Ecto neural progenitor cell (in vitro differentiated cells): ENCODE measurements around the gene MR1.

Experiments used
- DNase-seq: peaks from one replicate; pipeline ENCODE4 v3.0.0-alpha.2; 2018; ENCODE audit warnings: low spot score

The MR1 gene

DNA sequence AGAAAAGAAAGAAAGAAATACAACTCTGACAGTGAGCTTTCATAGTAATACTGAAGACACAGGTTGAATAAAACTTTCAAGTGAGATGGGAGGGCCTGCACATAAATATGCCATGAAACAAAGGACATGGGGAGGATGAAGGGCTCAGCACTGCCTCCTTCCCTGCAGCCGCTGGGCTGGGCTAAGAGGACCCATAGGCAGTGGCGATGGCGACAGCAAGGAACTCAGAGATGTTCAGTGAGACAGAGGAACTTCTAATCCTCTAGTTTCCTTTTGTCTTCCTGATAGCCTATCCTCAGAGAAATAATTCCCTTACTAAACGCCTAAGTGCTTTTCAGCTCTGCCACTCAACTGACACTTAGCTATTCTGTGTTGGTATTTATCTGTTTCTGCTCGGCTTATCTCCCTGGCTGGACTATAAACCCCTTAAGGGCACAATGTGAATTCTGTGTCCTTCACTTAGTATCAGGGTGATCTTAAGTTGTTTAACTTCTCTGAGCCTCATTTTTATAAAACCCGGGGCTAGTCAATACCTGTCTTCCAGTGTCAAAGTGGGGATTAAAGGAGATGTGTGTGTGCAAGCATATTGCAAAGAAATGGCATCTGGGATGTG, 30.3 kb downstream of the MR1 start:
- peak; percentile 61 for DNase-seq

DNA sequence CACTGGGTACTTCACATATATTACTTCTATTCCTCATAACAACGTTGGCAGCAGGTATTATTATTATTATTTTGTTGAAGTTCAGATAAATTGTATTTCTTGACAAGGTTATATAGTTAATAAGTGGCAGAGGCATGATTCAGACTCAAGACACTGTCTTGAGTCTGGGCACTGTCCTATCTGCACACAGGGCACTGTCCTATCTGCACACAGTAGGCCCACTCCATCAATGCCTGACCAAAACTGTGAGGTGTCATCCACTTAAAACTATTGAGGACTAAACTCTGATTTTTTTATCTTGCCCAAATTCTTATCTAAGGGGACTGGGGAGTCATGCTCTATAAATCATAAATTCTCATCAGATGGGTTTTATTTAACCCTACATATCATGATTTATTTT, 30.9 kb downstream of the MR1 start:
- no peak for DNase-seq

DNA sequence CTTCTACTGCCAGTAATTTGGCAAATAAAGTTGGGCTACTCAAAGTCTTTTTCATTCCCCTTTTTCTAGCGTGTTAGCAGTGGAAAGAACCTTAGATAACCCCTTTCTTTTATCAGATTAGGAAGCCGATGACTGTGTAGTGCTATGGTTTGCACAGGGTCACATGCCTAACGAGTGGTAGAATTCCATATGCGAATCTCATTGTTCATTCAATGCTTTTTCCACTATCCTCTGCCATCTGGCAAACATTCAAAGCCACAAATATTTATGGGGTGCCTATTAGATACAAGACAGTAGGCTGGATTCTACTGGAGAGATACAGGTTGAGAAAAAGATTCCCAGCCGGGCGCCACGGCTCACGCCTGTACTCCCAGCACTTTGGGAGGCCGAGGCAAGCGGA, 39.9 kb downstream of the MR1 start:
- DNase-seq: no peak

DNA sequence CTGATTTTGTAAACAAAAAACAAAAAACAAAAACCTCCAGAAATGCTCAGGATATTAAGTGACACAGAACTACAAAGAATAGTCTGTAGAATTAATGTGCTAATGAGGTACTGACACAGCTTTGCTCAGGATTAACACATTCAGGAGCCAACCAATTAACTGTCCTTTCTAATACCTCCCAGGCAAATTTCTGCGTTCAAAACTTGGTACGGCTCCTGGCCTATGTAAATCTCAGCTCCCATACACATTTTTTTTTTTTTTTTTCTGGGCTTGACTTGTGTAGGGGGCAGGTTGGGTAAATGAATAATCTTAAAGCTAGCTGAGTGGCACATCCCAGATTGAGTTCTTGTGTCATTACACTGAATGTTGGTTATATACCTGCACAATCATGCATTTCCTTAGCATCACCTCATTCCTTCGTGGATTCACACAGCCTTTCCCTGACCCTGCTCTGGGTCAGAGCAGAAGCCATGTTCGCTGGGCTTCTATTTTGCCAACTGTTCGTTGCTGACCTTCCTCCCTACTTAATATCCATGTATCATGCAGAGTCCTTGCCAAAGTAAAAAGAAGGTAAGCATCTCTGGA, 42.1 kb downstream of the MR1 start:
- DNase-seq: no peak

DNA sequence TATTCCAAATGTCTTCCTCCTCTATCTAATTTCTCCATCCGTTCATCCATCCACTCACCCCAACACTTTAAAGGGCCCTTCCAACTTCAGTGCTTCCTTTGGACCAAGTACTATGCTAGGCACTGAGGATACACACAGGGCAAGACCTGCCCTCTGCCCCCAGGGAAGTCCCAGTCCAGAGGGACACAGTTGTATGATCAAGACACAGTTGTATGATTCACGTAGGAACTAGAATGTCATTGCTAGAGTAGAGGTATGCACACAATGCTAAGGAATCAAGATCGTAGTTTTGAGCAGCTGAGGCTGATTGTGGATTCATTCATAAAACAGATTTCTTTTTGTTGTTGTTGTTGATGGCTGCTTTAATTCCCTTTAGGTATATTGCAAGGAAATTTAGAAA, 43.1 kb downstream of the MR1 start:
- no peak for DNase-seq

DNA sequence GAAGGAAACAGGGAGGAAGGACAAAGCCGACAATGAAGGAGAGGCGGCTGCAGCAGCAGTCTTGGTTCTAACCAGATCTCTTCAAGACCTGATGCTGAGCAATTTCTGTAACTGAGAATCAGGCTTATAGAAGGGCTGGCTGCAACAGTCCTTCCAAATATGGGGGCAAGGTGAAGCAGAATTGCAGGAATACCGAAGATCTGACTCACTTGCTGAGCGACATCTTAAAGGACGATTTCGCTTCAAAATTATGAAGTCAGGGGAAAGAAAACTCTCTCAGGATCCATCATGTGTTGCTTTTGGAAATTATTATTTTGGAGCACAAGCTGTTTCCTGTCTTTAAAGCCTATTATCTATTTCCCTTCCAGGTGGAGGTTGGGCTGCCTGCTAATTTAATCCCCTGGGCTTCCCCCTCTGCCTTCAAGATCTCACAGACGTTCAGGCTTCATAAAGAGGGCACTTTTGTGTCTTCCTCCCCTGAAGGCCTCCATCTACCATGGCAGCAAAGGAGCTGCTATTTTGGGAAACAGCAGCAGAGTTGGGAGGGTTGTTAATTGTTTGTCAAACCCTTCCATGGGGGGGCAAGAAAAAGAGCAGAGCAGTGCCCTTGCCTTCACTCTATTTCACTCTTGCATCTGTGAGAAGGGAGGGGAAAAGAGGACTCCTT, 43.9 kb downstream of the MR1 start:
- no peak for DNase-seq

DNA sequence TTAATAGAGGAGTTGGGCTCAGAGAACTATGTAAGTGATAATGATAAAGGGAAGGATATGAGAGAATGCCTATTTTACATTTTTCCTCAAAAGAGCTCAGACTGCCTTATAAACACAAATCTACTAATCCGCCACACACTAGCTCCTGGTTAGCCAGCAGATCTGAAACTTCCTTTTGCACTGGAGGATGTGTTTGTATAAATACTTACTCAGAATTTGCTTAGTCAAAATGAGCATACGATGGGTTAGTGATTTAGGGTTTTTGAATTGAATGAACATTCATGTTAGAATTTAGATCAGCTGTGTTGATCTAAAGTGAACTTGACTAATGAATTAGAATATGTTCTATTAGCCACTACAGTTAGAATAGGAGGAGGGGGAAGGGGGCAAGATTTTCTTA, 45.6 kb downstream of the MR1 start:
- no peak for DNase-seq

DNA sequence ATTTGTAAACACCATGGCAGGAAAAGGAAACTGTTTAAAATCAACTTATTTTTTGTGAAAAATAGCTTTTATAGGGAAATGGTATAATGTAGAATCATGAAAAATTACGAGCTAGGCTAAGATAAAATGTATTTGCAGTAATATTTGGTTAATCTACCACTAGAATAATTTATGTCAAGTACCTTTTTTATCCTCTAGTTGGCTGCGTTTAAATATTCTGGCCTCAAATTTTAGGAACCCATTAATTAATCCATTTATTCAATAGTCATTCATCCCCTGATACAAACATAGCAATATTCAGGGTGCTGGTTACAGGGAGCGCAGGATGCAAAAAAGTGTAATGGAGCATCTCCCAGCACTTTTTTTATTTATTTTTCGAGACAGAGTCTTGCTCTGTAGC, 46.1 kb downstream of the MR1 start:
- DNase-seq: no peak

DNA sequence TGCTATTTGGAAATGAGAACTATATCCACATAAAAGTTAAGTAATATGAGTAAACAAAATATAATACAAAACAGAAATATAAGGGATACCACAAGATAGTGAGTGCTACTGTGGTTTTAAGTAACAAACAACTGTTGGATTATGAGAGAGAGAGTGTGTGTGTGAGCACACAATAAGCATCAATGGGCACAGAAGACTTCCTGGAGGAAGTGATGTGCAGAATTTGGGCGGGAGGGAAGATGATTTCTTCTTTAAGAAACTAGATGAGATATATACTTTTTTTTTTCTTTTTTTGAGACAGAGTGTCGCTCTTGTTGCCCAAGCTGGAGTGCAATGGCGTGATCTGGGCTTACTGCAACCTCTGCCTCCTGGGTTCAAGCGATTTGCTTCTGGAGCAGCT, 46.8 kb downstream of the MR1 start:
- no peak for DNase-seq

DNA sequence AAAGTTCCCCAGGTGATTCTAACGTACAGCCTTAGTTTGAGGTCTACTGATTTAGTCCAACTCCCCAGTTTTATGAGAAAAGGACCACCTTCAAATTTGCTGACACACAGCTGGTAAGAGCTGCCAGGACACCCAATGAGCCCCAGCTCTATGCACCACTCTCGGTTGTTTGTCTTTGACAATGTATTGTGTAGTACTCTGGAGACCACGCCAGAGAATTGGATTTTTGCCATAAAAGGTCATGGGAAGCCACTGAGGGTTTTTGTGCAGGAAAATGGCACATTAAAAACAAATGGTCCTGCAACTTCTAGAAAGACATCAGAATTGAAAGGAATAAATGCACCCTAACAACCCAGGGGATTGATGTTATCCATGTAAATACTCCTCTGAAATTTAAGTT, 47.6 kb downstream of the MR1 start:
- no peak for DNase-seq

DNA sequence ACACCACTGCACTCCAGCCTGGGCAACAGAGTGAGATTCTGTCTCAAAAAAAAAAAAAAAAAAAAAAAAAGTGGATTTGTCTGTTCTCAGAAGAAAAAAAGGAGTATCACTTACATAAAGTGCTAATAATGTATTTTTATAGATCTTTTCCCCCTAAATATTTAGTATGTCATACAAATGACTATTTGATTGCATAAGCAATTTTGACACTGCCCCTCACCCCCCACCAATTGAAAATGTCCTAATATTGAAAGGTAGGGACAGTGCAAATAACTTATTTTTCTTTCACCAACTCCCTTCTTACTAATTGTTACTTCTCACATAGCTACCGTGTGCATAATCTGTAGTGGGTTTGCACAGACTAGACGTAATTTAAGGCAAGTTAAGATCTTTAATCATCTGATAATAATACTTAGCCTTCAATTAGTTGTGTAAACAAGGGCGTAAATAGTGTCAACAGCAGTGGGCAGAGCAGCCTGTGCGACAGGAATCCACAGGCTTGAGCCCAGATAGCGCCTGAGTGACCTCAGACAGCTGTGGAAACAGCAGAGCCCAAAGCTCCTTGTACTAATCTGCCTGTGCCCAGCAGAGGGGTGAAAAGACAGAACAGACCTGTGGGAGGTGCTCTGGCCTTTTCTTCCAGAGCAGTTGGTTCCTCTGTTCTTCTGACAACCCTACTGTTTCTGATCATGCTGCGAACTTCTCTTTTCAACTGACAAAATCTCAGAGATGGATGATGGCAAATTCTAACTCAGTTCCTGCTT, 50.2 kb downstream of the MR1 start:
- DNase-seq: peak; percentile 60

DNA sequence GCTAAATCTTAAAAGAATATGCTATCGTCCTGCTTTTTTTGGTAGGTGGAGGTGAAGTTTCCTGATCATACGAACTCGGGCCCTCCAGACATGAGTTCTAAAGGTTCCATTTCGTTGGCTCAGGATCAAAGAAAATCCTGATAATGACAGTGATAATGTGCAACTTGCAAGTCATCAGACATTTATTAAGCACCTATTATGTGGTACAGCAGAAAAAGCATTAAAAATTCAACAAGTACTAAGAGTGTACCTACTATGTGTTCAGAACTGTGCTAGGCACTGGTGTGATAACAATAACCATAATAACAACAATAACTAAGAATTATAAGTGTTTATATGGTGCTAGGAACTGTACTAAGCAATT, 50.8 kb downstream of the MR1 start:
- DNase-seq: no peak

DNA sequence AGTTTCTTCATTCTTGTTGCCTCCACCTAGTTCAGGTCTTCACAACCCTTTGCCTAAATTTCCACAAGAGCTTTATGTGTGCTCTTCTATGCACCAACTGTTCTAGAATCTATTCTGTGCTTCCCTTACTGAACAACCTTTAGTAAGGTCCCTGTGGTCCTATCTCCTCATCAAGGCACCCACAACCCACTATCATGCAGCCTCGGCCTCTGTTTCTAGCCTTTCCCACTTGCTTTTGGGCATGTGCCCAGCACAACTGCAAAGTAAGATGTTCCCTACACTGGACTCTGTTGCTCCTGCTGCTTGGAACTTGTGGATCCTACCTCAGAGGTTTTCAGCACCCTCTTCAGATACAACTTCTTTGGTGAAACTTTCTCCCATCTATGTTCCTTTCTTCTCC, 52.3 kb downstream of the MR1 start:
- DNase-seq: no peak

DNA sequence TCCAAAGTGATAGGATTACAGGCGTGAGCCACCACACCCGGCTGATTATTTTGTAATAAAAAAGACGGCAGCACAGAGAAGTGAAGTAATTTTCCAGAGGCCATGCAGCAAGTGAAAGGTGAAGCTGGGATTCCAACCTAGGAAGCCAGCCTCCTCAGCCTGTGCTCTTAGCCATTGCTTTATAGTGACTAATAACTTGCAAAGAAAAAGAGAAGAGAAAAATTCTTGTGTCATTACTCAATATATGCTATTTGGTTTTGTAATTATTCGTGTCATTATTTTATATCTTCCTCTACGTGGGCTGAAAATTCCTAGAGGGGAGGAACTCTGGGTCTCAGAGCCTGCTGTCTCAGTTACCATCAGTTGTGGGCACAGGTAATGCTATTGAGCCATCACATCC, 53.1 kb downstream of the MR1 start:
- DNase-seq: no peak

DNA sequence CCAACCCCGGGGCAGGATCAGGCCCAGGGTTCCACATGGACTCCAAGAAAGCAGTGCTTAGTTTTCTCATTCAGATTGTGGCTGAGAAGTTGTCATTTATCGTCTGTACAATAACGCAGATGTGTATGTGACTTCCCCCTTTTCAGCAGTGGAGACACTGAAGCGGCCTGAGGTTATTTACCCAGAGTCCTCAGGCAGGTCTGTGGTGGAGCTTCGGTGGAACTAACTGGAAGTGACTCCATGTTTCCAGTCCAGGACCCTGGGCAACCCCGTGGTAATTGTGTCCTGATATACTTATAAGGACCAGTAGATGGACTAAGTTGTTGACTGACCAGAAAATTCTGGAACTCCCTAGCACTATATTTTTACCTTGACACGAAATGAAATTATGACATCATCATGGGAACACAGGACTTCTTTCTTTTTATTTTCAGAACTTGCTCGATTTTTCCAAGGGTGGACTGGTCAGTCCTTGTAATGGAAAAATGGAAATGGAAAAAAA, 53.7 kb downstream of the MR1 start:
- no peak for DNase-seq

DNA sequence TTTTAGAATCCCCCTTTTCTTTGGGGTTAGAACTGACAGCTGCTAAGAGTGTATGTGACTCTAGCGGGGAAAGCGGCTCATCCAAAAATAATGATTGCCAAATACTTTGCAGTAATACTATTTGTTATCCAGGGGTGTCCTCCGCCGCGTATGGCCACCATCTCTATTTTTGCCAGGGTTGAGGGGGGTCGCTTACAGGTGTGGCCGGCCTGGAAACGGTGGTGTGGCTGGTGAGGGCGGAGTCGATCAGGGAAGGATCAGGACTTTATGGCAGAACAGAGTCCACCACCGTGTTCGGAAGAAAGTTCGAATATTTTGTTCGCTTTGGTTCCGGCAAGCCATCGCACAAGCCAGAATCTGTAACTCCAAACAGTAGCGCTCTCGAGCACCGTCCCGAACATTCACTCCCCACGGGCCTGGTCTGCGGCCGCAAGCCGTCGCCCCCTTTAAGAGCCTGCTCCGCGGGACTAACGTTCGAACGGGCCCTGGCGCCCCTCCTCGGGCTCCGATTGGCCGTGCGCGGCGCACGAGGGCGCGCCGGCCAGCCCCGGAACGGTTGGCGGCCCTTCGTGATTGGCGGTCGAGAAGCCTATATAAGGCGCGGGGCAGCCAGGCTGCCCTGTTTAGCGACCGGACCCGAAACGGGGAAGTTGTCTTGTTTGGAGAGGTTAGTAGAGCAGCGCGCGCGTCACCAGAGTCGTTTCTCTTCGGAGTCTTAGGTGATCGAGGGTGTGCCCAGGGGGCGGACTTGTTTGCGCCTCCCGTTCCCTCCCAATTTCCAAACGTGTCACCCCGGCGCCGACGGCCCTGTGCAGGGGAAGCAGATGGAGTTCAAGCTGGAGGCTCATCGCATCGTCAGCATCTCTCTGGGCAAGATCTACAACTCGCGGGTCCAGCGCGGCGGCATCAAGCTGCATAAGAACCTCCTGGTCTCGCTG, 54.6 kb downstream of the MR1 start, which contains the start of gene IER5:
TSS of gene IER5 (plus strand) at position 622 of the 938 bp plus-strand sequence. CDS start at position 825, 203 bp downstream.
- peak; percentile 99 for DNase-seq

DNA sequence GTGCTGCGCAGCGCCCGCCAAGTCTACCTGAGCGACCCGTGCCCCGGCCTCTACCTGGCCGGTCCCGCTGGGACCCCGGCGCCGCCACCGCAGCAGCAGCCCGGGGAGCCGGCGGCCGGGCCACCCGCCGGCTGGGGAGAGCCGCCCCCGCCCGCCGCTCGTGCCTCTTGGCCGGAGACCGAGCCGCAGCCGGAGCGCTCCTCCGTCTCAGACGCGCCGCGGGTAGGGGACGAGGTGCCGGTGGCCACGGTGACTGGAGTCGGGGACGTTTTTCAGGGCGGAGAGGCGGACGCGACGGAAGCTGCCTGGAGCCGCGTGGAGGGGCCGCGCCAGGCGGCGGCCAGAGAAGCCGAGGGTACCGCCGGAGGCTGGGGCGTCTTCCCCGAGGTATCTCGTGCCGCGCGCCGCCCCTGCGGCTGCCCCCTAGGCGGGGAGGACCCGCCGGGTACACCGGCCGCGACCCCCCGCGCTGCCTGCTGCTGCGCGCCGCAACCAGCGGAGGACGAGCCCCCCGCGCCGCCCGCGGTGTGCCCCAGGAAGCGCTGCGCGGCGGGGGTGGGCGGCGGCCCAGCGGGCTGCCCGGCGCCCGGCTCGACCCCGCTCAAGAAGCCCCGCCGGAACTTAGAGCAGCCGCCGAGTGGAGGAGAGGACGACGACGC, 55.4 kb downstream of the MR1 start:
- DNase-seq: peak; percentile 69

DNA sequence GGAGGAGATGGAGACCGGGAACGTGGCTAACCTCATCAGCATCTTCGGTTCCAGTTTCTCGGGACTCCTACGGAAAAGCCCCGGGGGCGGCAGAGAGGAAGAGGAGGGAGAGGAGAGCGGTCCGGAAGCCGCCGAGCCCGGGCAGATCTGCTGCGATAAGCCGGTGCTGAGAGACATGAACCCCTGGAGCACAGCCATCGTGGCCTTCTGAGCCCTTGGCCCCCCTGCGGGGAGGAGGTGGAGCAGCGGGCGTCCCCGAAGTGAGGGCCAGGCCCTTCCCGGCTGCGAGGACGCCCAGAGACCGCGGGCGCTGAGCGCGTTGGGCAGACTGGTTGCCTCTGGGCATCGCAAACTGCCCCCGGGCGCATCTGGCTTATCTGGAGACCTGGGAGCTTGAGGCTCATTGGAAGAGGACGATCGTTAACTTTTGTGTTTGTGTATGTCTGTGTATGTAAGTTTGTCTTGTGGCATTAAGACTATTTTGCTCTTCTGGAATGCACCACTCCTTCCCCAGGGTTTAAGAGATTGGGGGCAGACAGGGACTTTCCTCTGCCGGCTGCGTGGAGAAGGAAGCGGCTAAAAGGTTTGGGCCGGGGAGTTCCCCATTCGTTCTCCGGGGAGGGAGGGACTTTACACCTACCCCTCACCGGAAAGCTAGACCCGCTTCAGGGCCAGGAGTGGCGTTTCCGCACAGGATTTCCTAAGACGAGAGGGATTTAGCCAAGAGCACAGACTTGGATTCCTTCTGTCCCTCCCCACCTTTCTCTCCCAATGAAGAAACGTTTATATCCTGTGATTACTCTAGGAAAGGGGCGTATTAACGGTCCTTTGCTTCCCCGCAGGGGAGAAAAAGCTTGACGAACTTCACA, 56.1 kb downstream of the MR1 start:
- DNase-seq: peak; percentile 79

DNA sequence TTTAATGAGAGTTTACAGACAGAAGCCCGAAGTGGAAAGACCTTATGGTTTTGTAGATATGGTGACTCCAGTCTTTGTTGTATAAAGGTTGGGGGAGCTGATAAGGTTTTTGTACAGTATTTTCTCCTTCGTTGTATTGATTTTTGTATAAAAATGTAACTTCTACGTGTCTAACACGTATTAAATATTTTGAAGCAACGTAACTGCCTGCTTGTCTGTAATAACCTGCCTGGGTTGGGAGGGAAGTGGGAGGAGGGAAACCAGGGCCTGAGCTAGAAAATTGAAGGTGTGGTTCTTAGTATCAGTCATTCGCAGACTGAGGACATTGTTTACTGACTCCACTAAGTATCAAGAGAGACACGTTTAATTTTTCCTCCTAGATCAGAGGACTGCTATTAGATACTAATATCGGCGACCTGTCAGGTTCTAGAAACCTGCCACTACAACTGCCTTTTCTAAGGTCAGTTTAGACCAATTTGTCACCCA, 56.9 kb downstream of the MR1 start:
- DNase-seq: no peak
